ENCODE data around the gene ELMO2.
A peak's percentile ranks its signal among the peaks of the same experiment; 100 is the strongest.

ELMO2 gene

GRCh38 chr20:46364670-46365486 is 41.5 kb downstream of the ELMO2 start:
- TF ChIP-seq POLR2A (IDR thresholded peaks at IDR 0.05; ENCODE audit: low read depth, low read length), result no peak; the same call in 1 of the 2 replicates
- no peak for TF ChIP-seq TAF1 (IDR thresholded peaks at IDR 0.05; ENCODE audit: low read depth, low read length)
- TF ChIP-seq SPI1 (IDR thresholded peaks at IDR 0.05; ENCODE audit: low read depth, low read length), result no peak
- no peak for TF ChIP-seq PAX5 (IDR thresholded peaks at IDR 0.05; ENCODE audit: insufficient read depth, low read length, severe bottlenecking)
- no peak for TF ChIP-seq POU2F2 (IDR thresholded peaks at IDR 0.05; ENCODE audit: low read depth, low read length)
- no peak for TF ChIP-seq POLR2AphosphoS5 (IDR thresholded peaks at IDR 0.05; ENCODE audit: low read depth, low read length)
- DNase-seq (ENCODE audit: insufficient read length, low spot score) (no peak), FAIRE-seq (no peak)

DNA sequence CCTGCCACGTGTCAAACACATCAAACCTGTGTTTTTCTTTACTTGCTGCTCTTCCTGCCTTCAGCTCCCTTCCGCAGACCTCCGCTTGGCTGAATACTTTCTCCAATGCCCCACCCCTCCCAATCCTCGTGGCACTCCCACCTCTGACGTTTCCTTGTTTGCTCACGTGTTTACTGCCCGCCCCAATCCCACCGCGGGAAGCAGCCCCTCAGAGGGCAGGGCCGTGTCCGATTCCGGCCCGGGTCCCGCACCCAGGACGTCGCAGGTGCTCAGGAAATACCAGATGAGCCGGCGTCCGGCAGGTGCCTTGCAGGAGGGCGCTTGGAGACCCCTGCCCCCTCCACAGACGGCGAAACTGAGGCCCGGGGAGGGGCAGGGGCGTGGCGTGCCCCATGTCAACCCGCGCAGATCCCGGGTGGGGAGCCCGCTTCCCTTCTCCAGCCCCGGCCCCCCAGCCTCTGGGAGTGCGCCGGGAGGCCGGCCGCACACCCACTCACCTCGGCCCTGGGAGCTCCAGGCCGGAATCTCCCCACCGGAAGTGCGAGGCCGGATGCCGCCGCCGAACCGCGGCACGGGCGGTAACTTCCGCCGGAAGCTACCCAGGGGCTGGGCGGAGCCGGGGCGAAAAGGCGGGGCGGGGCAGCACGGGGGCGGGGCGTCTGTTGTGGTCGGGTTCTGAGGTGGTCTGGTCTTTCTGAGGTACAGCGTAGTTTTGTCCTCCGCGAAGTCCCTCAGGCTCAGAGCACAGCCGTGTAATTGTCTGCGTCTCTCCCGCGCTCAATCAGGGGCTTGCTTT is 42.3 kb downstream of the ELMO2 start:
- DNase-seq (ENCODE audit: insufficient read length, low spot score), result peak; percentile 94
- FAIRE-seq, result peak; percentile 96
- TF ChIP-seq POLR2AphosphoS5 (IDR thresholded peaks at IDR 0.05; ENCODE audit: low read depth, low read length) (peak; percentile 86), POU2F2 (IDR thresholded peaks at IDR 0.05; ENCODE audit: low read depth, low read length) (peak; percentile 72; the same call in 1 of the 2 replicates), POLR2A (IDR thresholded peaks at IDR 0.05; ENCODE audit: low read depth, low read length) (peak; percentile 66), SPI1 (IDR thresholded peaks at IDR 0.05; ENCODE audit: low read depth, low read length) (no peak), TAF1 (IDR thresholded peaks at IDR 0.05; ENCODE audit: low read depth, low read length) (no peak; the same call in 1 of the 2 replicates), PAX5 (IDR thresholded peaks at IDR 0.05; ENCODE audit: insufficient read depth, low read length, severe bottlenecking) (no peak)

- TF ChIP-seq SPI1 (IDR thresholded peaks at IDR 0.05; ENCODE audit: low read depth, low read length), result peak; percentile 62
- TF ChIP-seq TAF1 (IDR thresholded peaks at IDR 0.05; ENCODE audit: low read depth, low read length), result no peak
- TF ChIP-seq POLR2AphosphoS5 (IDR thresholded peaks at IDR 0.05; ENCODE audit: low read depth, low read length), result no peak
- peak; percentile 30; the same call in 1 of the 2 replicates for TF ChIP-seq POLR2A (IDR thresholded peaks at IDR 0.05; ENCODE audit: low read depth, low read length)
- no peak for TF ChIP-seq POU2F2 (IDR thresholded peaks at IDR 0.05; ENCODE audit: low read depth, low read length)
- FAIRE-seq (no peak), DNase-seq (ENCODE audit: insufficient read length, low spot score) (no peak)
Observed at GRCh38 chr20:46362921-46363867, 43.2 kb downstream of the ELMO2 start.

DNA sequence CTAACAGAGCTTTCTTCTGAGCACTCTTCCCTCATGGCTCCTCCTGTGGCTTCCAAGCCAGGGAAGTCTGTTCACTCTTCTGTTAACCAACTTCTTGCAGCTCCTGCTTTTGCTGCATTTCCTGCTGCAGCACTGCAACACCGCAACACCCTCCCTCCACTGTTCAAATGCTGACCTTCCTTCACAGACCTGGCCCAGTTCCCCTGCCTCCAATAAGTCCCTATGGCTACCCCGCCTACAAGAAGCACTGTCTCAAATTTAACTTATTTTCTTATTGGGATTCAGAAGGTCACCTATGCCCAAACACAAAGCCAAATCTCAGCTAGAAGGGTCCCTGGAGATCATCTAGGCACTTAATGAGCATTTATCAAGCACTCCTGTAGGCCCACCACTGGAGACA is 44.6 kb downstream of the ELMO2 start:
- no peak for TF ChIP-seq POLR2AphosphoS5 (IDR thresholded peaks at IDR 0.05; ENCODE audit: low read depth, low read length)
- TF ChIP-seq PAX5 (IDR thresholded peaks at IDR 0.05; ENCODE audit: insufficient read depth, low read length, severe bottlenecking), result no peak
- no peak for TF ChIP-seq POLR2A (IDR thresholded peaks at IDR 0.05; ENCODE audit: low read depth, low read length)
- no peak for TF ChIP-seq SPI1 (IDR thresholded peaks at IDR 0.05; ENCODE audit: low read depth, low read length)
- TF ChIP-seq POU2F2 (IDR thresholded peaks at IDR 0.05; ENCODE audit: low read depth, low read length), result no peak
- no peak for TF ChIP-seq TAF1 (IDR thresholded peaks at IDR 0.05; ENCODE audit: low read depth, low read length)
- FAIRE-seq, result no peak

GRCh38 chr20:46361381-46361780 is 45.0 kb downstream of the ELMO2 start:
- no peak for TF ChIP-seq POLR2A (IDR thresholded peaks at IDR 0.05; ENCODE audit: low read depth, low read length)
- TF ChIP-seq TAF1 (IDR thresholded peaks at IDR 0.05; ENCODE audit: low read depth, low read length), result no peak
- TF ChIP-seq SPI1 (IDR thresholded peaks at IDR 0.05; ENCODE audit: low read depth, low read length), result no peak
- no peak for TF ChIP-seq POLR2AphosphoS5 (IDR thresholded peaks at IDR 0.05; ENCODE audit: low read depth, low read length)
- no peak for TF ChIP-seq POU2F2 (IDR thresholded peaks at IDR 0.05; ENCODE audit: low read depth, low read length)
- no peak for TF ChIP-seq PAX5 (IDR thresholded peaks at IDR 0.05; ENCODE audit: insufficient read depth, low read length, severe bottlenecking)
- DNase-seq (ENCODE audit: insufficient read length, low spot score), result no peak
- no peak for FAIRE-seq

More for the DNA sequence above, 44.6 kb downstream of the ELMO2 start:
- no peak for DNase-seq (ENCODE audit: insufficient read length, low spot score)

GRCh38 chr20:46359233-46359751 is 47.1 kb downstream of the ELMO2 start:
- DNase-seq (ENCODE audit: insufficient read length, low spot score) (no peak), FAIRE-seq (no peak)
- TF ChIP-seq PAX5 (IDR thresholded peaks at IDR 0.05; ENCODE audit: insufficient read depth, low read length, severe bottlenecking) (no peak), SPI1 (IDR thresholded peaks at IDR 0.05; ENCODE audit: low read depth, low read length) (peak; percentile 51), POU2F2 (IDR thresholded peaks at IDR 0.05; ENCODE audit: low read depth, low read length) (peak; percentile 6; the same call in 1 of the 2 replicates), POLR2A (IDR thresholded peaks at IDR 0.05; ENCODE audit: low read depth, low read length) (peak; percentile 8; the same call in 1 of the 2 replicates)

DNA sequence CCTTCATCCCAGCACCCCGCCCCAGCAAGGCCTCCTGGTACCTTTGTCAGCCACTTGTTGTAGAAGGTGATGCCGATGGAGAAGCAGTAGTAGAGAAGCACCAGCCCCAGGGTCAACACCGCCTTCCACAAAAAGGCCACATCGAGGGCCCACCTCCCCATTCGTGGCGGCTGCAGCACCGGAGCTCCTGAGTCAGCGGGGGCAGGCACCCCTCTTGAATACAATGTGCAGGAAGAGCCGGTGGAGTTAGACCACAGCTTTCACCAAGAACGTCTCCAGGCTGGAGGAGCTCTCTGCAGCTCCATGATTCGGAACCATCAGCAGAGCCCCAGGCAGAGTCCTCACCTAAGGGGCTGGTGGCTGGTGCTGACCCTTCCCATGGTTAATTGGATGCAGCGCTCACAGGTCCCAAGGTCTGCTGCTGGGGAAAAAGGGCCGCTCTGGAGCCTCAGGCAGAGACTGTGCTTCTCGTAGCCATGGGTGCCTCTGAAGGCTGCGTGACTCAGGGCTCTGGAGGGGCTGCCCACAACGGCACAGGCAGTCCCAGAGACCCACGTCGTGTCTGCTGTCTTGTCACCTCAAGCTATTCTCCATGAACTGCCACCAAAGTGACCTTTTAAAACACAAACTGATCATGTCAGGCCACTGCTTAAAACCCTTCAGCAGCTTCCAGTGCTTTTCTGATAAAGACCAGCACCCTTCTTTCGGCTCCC is 47.9 kb downstream of the ELMO2 start:
- DNase-seq (ENCODE audit: insufficient read length, low spot score) (no peak), FAIRE-seq (peak; percentile 38)
- no peak for TF ChIP-seq POU2F2 (IDR thresholded peaks at IDR 0.05; ENCODE audit: low read depth, low read length)
- TF ChIP-seq POLR2A (IDR thresholded peaks at IDR 0.05; ENCODE audit: low read depth, low read length), result no peak
- TF ChIP-seq PAX5 (IDR thresholded peaks at IDR 0.05; ENCODE audit: insufficient read depth, low read length, severe bottlenecking), result no peak
- TF ChIP-seq TAF1 (IDR thresholded peaks at IDR 0.05; ENCODE audit: low read depth, low read length), result no peak
- TF ChIP-seq POLR2AphosphoS5 (IDR thresholded peaks at IDR 0.05; ENCODE audit: low read depth, low read length), result no peak
- TF ChIP-seq SPI1 (IDR thresholded peaks at IDR 0.05; ENCODE audit: low read depth, low read length), result no peak
